ENCODE data around the gene TULP4.

DNA sequence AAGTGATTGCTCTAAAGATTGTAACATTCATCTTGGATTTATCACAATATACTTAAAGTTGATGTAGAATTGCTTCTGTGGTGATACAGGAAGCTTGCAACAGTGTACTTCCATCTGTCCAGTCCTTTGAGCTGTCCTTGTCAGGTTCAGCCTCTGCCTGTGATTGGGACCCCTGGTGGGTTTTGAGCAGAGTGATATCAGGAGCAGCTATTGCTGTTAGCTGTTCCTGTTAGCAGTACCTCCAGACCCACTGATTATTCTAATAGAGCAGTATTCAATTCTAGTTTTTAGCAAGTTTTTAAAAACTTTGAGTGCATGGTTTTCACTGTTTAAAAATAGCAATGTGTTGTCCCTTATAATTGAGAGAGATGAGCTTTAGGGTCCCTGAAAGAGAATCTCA, 48.8 kb downstream of the TULP4 start:
- TF ChIP-seq, protein P1, sequence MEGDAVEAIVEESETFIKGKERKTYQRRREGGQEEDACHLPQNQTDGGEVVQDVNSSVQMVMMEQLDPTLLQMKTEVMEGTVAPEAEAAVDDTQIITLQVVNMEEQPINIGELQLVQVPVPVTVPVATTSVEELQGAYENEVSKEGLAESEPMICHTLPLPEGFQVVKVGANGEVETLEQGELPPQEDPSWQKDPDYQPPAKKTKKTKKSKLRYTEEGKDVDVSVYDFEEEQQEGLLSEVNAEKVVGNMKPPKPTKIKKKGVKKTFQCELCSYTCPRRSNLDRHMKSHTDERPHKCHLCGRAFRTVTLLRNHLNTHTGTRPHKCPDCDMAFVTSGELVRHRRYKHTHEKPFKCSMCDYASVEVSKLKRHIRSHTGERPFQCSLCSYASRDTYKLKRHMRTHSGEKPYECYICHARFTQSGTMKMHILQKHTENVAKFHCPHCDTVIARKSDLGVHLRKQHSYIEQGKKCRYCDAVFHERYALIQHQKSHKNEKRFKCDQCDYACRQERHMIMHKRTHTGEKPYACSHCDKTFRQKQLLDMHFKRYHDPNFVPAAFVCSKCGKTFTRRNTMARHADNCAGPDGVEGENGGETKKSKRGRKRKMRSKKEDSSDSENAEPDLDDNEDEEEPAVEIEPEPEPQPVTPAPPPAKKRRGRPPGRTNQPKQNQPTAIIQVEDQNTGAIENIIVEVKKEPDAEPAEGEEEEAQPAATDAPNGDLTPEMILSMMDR (conservative IDR thresholded peaks at IDR 0.05; ENCODE audit: low read depth, low read length) = no peak
- no peak for TF ChIP-seq EZH2 (IDR thresholded peaks at IDR 0.05; ENCODE audit: low read length, unreplicated experiment)

Data from PC-3 (cell line).